ENCODE data around the gene DNAJB7.

DNA sequence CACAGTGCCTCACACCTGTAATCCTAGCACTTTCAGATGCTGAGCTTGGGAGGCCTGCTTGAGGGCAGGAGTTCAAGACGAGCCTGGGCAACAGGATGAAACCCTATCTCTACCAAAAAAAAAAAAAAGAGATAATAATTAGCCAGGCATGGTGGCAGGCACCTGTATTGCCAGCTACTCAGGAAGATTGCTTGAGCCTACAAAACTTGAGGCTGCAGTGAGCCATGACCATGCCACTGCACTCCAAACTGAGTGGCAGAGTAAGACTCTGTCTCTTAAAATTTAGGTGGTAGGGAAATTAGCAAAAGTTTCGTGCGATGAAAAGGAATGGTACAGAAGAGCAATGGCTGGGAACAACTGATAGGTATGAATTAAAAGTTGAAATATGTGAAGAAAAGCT, 23.4 kb downstream of the DNAJB7 start:
- TF ChIP-seq CTCF (IDR thresholded peaks at IDR 0.05; ENCODE audit: insufficient read depth, low read depth, low read length), result no peak
- TF ChIP-seq EZH2 (IDR thresholded peaks at IDR 0.05; ENCODE audit: insufficient read depth, low read length), result no peak
